HG02642 (cell line): ENCODE measurements around the gene USP17L26.
"Not testable (repeated sequence)": the region's sequence is repeated elsewhere in the genome, so short reads cannot be mapped to it uniquely, and the experiment has no call there.

Experiments
- ATAC-seq: cut with Tn5 transposase; IDR thresholded peaks from one replicate; pipeline ENCODE4 v1.9.1; 2021; ENCODE audit warnings: mild to moderate bottlenecking; ENCODE audit not compliant: unreplicated experiment, poor library complexity

Gene USP17L26

DNA sequence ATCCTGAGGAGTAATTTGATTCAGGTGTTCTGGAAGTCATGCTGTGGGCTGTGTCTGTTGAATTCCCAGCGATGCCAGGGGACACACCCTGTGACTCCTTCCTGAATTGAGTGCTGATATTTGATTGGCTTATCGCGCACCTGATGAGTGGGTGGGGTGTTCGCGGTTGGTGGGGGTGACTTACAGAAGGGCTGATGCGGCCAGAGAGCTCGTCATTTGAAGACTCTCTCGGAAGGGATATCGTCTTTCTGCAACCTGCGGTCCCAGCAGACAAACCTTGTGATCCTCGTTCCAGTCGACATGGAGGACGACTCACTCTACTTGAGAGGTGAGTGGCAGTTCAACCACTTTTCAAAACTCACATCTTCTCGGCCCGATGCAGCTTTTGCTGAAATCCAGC lies at the start of gene USP17L26:
USP17L26 (plus strand) TSS at position 301 of the 400 bp plus-strand sequence; CDS start at position 301, 0 bp downstream.
- not testable (repeated sequence) for ATAC-seq

DNA sequence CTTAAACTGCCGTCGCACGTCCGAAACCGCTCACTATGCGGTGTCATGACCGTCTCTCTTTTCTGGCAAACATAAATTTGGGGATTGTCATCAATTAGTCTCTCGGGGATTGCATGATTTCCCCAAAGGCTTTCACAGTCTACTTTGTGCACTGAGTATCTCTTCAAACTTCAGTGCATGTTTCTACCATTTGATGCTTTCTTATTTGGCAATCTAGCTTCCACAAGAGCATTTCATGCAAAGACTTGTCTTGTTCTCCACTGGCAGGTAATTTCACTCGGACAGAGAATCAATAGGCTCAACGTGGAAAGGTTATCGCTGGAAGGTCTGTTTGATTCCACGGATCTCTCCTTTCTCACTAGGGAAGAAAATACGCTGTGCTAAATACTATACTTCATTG lies 10.3 kb upstream of the USP17L26 start:
- not testable (repeated sequence) for ATAC-seq

DNA sequence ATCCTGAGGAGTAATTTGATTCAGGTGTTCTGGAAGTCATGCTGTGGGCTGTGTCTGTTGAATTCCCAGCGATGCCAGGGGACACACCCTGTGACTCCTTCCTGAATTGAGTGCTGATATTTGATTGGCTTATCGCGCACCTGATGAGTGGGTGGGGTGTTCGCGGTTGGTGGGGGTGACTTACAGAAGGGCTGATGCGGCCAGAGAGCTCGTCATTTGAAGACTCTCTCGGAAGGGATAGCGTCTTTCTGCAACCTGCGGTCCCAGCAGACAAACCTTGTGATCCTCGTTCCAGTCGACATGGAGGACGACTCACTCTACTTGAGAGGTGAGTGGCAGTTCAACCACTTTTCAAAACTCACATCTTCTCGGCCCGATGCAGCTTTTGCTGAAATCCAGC lies 9.6 kb upstream of the USP17L26 start, which contains the start of gene USP17L24:
USP17L24 (plus strand) TSS at position 301 of the 400 bp plus-strand sequence; CDS start at position 301, 0 bp downstream.
- not testable (repeated sequence) for ATAC-seq

GRCh38 chr4:9329611-9330010 lies 4.8 kb upstream of the USP17L26 start, which contains the start of gene USP17L25:
TSS of gene USP17L25 (plus strand) at chr4:9329911. CDS start at chr4:9329911, 0 bp downstream.
- not testable (repeated sequence) for ATAC-seq

GRCh38 chr4:9339103-9339502 lies 4.6 kb downstream of the USP17L26 start, which contains the start of gene USP17L5:
TSS of gene USP17L5 (plus strand) at chr4:9339403. CDS start at chr4:9339403, 0 bp downstream.
- not testable (repeated sequence) for ATAC-seq

DNA sequence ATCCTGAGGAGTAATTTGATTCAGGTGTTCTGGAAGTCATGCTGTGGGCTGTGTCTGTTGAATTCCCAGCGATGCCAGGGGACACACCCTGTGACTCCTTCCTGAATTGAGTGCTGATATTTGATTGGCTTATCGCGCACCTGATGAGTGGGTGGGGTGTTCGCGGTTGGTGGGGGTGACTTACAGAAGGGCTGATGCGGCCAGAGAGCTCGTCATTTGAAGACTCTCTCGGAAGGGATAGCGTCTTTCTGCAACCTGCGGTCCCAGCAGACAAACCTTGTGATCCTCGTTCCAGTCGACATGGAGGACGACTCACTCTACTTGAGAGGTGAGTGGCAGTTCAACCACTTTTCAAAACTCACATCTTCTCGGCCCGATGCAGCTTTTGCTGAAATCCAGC lies 9.4 kb downstream of the USP17L26 start, which contains the start of gene USP17L27:
USP17L27 (plus strand) TSS at position 301 of the 400 bp plus-strand sequence; CDS start at position 301, 0 bp downstream.
- not testable (repeated sequence) for ATAC-seq

DNA sequence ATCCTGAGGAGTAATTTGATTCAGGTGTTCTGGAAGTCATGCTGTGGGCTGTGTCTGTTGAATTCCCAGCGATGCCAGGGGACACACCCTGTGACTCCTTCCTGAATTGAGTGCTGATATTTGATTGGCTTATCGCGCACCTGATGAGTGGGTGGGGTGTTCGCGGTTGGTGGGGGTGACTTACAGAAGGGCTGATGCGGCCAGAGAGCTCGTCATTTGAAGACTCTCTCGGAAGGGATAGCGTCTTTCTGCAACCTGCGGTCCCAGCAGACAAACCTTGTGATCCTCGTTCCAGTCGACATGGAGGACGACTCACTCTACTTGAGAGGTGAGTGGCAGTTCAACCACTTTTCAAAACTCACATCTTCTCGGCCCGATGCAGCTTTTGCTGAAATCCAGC lies 14.1 kb downstream of the USP17L26 start, which contains the start of gene USP17L28:
USP17L28 (plus strand) TSS at position 301 of the 400 bp plus-strand sequence; CDS start at position 301, 0 bp downstream.
- ATAC-seq = not testable (repeated sequence)

DNA sequence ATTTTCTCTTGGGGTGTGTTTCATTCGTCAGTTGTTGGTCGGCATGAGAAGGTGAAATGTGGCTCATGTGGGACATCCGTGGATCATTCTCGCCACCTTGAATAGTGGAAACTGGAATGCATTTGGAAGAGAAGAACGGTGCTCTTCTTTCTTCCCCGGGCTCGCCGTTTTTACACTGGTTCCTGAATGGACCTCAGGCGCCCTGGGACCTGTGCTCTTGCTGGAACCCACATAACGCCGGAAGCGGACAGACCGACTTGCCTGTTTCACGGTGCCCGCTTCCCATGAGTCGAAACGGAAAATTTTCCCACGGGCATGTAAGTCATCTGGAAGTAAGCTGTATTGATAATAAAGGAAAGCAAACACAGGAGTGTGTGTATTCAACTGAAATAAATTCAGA lies 16.4 kb downstream of the USP17L26 start:
- not testable (repeated sequence) for ATAC-seq

GRCh38 chr4:9353338-9353737 lies 18.9 kb downstream of the USP17L26 start, which contains the start of gene USP17L29:
TSS of gene USP17L29 (plus strand) at chr4:9353638. CDS start at chr4:9353638, 0 bp downstream.
- ATAC-seq = not testable (repeated sequence)

DNA sequence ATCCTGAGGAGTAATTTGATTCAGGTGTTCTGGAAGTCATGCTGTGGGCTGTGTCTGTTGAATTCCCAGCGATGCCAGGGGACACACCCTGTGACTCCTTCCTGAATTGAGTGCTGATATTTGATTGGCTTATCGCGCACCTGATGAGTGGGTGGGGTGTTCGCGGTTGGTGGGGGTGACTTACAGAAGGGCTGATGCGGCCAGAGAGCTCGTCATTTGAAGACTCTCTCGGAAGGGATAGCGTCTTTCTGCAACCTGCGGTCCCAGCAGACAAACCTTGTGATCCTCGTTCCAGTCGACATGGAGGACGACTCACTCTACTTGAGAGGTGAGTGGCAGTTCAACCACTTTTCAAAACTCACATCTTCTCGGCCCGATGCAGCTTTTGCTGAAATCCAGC lies 28.4 kb downstream of the USP17L26 start, which contains the start of gene USP17L30:
USP17L30 (plus strand) TSS at position 301 of the 400 bp plus-strand sequence; CDS start at position 301, 0 bp downstream.
- ATAC-seq = not testable (repeated sequence)

GRCh38 chr4:9379881-9380280 lies 45.4 kb downstream of the USP17L26 start:
- not testable (repeated sequence) for ATAC-seq

GRCh38 chr4:9381012-9381534 lies 46.6 kb downstream of the USP17L26 start:
- ATAC-seq = peak; percentile 42

DNA sequence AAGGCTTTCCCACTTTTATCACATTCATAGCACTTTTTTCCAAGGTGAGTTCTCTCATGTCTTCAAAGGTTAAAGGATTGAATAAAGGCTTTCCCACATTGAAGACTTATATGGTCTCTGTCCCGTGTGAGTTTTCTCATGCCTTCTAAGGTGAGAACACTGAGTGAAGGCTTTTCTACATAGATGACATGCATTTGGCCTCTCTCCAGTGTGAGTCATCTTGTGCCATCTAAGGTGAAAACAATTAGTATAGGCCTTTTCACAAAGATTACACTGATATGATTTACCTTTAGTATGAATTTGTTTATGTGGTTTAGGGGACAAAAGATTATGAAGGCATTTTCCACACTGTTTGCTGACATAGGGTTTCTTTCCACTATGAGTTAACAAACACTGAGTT lies 49.7 kb downstream of the USP17L26 start:
- no peak for ATAC-seq
